ENCODE results near the gene ANAPC15. TPM values are rescaled to one million over a fixed set of nuclear protein-coding genes. Genes with fewer than 3 reads are reported as not detected.

The ANAPC15 gene
- total and polyA plus RNA-seq, 9 of the 15 experiments (the other 6 are each of a cell fraction or from before 2014, with no cell fraction given) = 53.0 to 254 (median 75.7) TPM

- peak; percentile 80; the same call in 1 of the 2 replicates for TF ChIP-seq CBFB (CRISPR knock-in tag; IDR thresholded peaks at IDR 0.05)
- peak; percentile 71 for TF ChIP-seq SIN3B (IDR thresholded peaks at IDR 0.05; ENCODE audit: low read depth)
- TF ChIP-seq CHD1 (IDR thresholded peaks at IDR 0.05; ENCODE audit: low read length) = peak; percentile 64
- TF ChIP-seq ID3 (CRISPR knock-in tag; IDR thresholded peaks at IDR 0.05) = no peak
- TF ChIP-seq ID3 (tag; IDR thresholded peaks at IDR 0.05) = peak; percentile 16
- TF ChIP-seq ELF2 (CRISPR knock-in tag; IDR thresholded peaks at IDR 0.05) = 0 out of 2 replicates have a peak, but pooled peaks have one; percentile 16
- TF ChIP-seq RAD51 (IDR thresholded peaks at IDR 0.05; ENCODE audit: borderline replicate concordance, low read depth) = peak; percentile 99
- peak; percentile 89; the same call in 1 of the 2 replicates for TF ChIP-seq KLF6 (CRISPR knock-in tag; IDR thresholded peaks at IDR 0.05; ENCODE audit: borderline replicate concordance)
- peak; percentile 54 for TF ChIP-seq E2F8 (IDR thresholded peaks at IDR 0.05; ENCODE audit: low read depth, partially characterized antibody)
- peak; percentile 58 for TF ChIP-seq HCFC1 (IDR thresholded peaks at IDR 0.05; ENCODE audit: low read depth, low read length)
- TF ChIP-seq SUPT5H (IDR thresholded peaks at IDR 0.05) = peak; percentile 87
- TF ChIP-seq THRB (CRISPR knock-in tag; conservative IDR thresholded peaks at IDR 0.05) = no peak
- TF ChIP-seq CREB3 (tag; conservative IDR thresholded peaks at IDR 0.05; ENCODE audit: low read depth) = peak; percentile 82; the same call in 1 of the 2 replicates
- peak; percentile 31 to 48; a peak in 1 of 4 replicates for TF ChIP-seq ARNT (IDR thresholded peaks at IDR 0.05)
- peak; percentile 66; the same call in 1 of the 2 replicates for TF ChIP-seq POLR2AphosphoS2 (IDR thresholded peaks at IDR 0.05; ENCODE audit: low read length)
- peak; percentile 49; the same call in 1 of the 2 replicates for TF ChIP-seq MTA1 (IDR thresholded peaks at IDR 0.05; ENCODE audit: borderline replicate concordance)
- 0 out of 2 replicates have a peak, but pooled peaks have one; percentile 30 for TF ChIP-seq ZBTB17 (CRISPR knock-in tag; IDR thresholded peaks at IDR 0.05)
- 0 out of 2 replicates have a peak, but pooled peaks have one; percentile 17 for TF ChIP-seq MXI1 (IDR thresholded peaks at IDR 0.05; ENCODE audit: low read depth, low read length)
- TF ChIP-seq RNF2 (IDR thresholded peaks at IDR 0.05) = 0 out of 2 replicates have a peak, but pooled peaks have one; percentile 49
- peak; percentile 96 for TF ChIP-seq CBFA2T2 (conservative IDR thresholded peaks at IDR 0.05)
- peak; percentile 41 for TF ChIP-seq PML (IDR thresholded peaks at IDR 0.05; ENCODE audit: low read length)
- TF ChIP-seq NUFIP1 (IDR thresholded peaks at IDR 0.05; ENCODE audit: partially characterized antibody) = peak; percentile 58
These were observed 9.3 kb downstream of the ANAPC15 start, which contains the start of gene LAMTOR1 (continued) for GRCh38 chr11:72102946-72103753.
